Non-pigmented ciliary epithelial cell (primary cell): ENCODE data around the gene DNAJC16.
A peak's percentile ranks its signal among the peaks of the same experiment; 100 is the strongest.

Source experiments
- DNase-seq: peaks from one replicate; pipeline ENCODE4 v3.0.0-alpha.2; 2010; ENCODE audit warnings: low read depth

The DNAJC16 gene

GRCh38 chr1:15540186-15540585 is 13.5 kb downstream of the DNAJC16 start:
- peak; percentile 44 for DNase-seq

- no peak for DNase-seq
These were observed 14.7 kb downstream of the DNAJC16 start for GRCh38 chr1:15541231-15541792.

- DNase-seq = no peak
These were observed 16.0 kb downstream of the DNAJC16 start for GRCh38 chr1:15542388-15543250.

- no peak for DNase-seq
These were observed 16.6 kb downstream of the DNAJC16 start for GRCh38 chr1:15543251-15543588.

- peak; percentile 70 for DNase-seq
These were observed 17.2 kb downstream of the DNAJC16 start for GRCh38 chr1:15543589-15544568.

GRCh38 chr1:15546641-15547040 is 20.0 kb downstream of the DNAJC16 start:
- DNase-seq = no peak

GRCh38 chr1:15550573-15550972 is 23.9 kb downstream of the DNAJC16 start:
- no peak for DNase-seq

- DNase-seq = no peak
These were observed 30.4 kb downstream of the DNAJC16 start for GRCh38 chr1:15557008-15557407.

- DNase-seq = no peak
These were observed 30.9 kb downstream of the DNAJC16 start for GRCh38 chr1:15557594-15557993.

- DNase-seq = no peak
These were observed 31.9 kb downstream of the DNAJC16 start for GRCh38 chr1:15558516-15558915.

- no peak for DNase-seq
These were observed 32.7 kb downstream of the DNAJC16 start for GRCh38 chr1:15559189-15559810.

GRCh38 chr1:15568387-15569073 is 41.9 kb downstream of the DNAJC16 start:
- DNase-seq = no peak

GRCh38 chr1:15570861-15571260 is 44.2 kb downstream of the DNAJC16 start:
- no peak for DNase-seq

GRCh38 chr1:15571266-15571665 is 44.6 kb downstream of the DNAJC16 start:
- DNase-seq = no peak

GRCh38 chr1:15573477-15573876 is 46.8 kb downstream of the DNAJC16 start:
- DNase-seq = peak; percentile 36

GRCh38 chr1:15574741-15575140 is 48.1 kb downstream of the DNAJC16 start:
- DNase-seq = no peak

GRCh38 chr1:15575549-15576150 is 49.0 kb downstream of the DNAJC16 start:
- DNase-seq = no peak

GRCh38 chr1:15577691-15578090 is 51.0 kb downstream of the DNAJC16 start:
- DNase-seq = no peak

- DNase-seq = no peak
These were observed 52.5 kb downstream of the DNAJC16 start for GRCh38 chr1:15578921-15579682.

GRCh38 chr1:15579683-15580047 is 53.0 kb downstream of the DNAJC16 start:
- DNase-seq = no peak
